Activated CD4-positive, alpha-beta T cell treated with anti-CD3 and anti-CD28 coated beads for 48 hours (primary cell): Measurements from ENCODE around the gene CD27.
"Not testable (repeated sequence)": the region's sequence is repeated elsewhere in the genome, so short reads cannot be mapped to it uniquely, and the experiment has no call there.

ENCODE experiments used
- DNase-seq: peaks from one replicate; pipeline ENCODE4 v3.0.0-alpha.2; 2020

The CD27 gene

DNA sequence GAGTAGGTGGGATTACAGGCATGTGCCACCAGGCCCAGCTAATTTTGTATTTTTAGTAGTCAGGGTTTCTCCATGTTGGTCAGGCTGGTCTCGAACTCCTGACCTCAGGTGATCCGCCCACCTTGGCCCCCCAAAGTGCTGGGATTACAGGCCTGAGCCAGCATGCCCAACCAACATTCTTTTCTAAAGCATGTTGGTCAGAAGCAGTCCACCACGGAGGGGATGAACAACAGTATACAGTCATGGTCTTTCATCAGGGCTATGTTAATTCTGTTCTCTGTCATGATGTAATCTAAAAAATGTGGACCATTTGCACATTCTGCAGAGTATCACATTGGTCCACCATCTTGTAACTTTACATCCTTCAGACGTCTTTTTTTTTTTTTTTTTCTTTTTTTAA lies 44.7 kb downstream of the CD27 start:
- DNase-seq, result no peak

- not testable (repeated sequence) for DNase-seq
These were observed 45.9 kb downstream of the CD27 start for GRCh38 chr12:6490673-6491072.

DNA sequence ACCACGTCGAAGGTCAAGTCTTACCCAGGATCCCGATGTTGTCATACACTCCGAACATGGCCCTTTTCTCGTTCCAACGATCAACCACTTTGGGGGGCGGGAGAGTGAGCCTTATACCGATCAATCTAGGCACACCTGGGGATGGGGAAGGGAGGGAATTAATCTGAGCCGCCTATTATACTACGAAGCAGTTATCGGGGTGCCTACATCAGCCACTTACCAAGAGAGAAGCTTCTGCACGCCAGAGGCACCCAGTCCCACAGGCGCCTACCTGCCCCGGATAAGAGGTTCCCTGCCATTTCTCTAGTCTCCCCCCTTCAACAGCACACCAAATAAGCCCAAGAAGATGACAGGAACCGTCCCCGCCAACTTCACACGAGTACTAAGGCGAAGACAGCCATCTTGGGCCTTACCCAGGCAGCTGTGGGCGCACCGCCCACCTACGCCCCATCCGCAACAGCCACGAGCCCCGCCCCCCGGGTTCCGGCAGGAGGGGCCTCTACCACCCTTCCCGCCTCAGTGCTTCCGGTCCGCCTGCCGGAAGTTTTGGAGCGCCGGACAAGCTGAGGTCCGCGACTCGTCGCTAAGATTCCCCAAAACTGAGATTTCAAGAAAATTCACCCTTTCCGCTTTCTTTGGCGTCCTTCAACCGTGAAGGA lies 48.2 kb downstream of the CD27 start, which contains the start of gene MRPL51:
TSS of gene MRPL51 (minus strand) at position 425 of the 659 bp plus-strand sequence. CDS start at position 299, 126 bp downstream.
- peak; percentile 99 for DNase-seq

- peak; percentile 97 for DNase-seq
These were observed 48.9 kb downstream of the CD27 start, which contains the start of gene NCAPD2 for GRCh38 chr12:6493497-6494257. TSS of gene NCAPD2 (plus strand) at chr12:6494102. CDS start at chr12:6495099, 997 bp downstream.

- DNase-seq, result no peak
These were observed 49.5 kb downstream of the CD27 start for GRCh38 chr12:6494258-6494743.

DNA sequence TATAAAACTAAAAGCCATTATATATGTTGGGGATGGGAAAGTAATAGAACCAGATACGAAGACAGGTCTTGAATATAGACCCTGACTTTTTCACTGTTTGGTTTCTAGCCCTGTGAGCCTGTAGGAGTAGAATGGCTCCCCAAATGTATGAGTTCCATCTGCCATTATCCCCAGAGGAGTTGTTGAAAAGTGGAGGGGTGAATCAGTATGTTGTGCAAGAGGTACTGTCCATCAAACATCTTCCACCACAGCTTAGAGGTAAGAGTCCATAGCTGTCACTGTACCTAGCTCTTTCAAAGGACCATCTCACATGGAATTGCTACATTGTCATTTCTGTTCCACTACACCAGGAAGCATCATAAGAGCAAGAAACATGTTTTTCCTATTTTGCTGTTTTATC lies 50.2 kb downstream of the CD27 start:
- no peak for DNase-seq

GRCh38 chr12:6497291-6497690 lies 52.5 kb downstream of the CD27 start:
- not testable (repeated sequence) for DNase-seq

DNA sequence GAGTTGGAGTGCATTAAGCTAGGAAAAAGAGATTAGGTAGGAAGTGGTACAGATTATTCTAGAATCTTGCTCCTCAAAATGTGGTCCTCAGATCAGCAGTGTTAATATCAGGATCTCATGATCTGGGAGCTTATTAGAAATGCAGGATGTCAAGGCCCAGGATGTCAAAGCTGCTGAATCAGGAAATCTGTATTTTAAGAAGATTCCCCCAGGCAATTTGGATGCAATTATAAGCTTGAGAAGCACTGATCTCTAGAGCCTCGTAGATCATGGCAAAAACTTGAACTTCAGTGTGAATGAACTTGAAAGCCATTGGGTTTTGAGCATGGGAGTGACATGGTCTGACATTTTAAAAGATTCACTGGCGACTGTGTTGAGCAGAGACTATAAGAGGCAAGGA lies 55.7 kb downstream of the CD27 start:
- DNase-seq, result no peak
